GM18868 (cell line): ENCODE measurements around the gene MS4A14.
"Not testable (repeated sequence)": the region's sequence is repeated elsewhere in the genome, so short reads cannot be mapped to it uniquely, and the experiment has no call there.

Experiments used
- ATAC-seq: cut with Tn5 transposase; IDR thresholded peaks from one replicate; pipeline ENCODE4 v1.9.1; 2021; ENCODE audit warnings: mild to moderate bottlenecking, moderate library complexity; ENCODE audit not compliant: unreplicated experiment

The MS4A14 gene, protein sequence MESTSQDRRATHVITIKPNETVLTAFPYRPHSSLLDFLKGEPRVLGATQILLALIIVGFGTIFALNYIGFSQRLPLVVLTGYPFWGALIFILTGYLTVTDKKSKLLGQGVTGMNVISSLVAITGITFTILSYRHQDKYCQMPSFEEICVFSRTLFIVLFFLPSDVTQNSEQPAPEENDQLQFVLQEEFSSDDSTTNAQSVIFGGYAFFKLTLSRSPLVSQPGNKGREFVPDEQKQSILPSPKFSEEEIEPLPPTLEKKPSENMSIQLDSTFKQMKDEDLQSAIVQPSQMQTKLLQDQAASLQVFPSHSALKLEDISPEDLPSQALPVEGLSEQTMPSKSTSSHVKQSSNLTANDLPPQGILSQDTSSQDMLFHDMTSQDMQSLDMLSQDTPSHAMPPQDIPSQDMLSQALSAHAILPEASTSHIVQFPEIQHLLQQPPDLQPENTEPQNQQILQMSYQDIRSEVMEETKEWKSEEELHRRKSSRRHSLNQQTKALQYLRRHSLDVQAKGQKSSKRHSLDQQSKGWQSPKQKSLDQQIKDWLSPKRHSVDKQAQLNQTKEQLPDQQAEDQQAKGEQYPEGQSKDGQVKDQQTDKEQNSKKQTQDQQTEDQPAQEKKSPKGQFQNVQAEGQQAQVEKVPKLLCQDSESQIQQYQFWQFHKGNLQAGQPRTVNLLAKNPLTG

DNA sequence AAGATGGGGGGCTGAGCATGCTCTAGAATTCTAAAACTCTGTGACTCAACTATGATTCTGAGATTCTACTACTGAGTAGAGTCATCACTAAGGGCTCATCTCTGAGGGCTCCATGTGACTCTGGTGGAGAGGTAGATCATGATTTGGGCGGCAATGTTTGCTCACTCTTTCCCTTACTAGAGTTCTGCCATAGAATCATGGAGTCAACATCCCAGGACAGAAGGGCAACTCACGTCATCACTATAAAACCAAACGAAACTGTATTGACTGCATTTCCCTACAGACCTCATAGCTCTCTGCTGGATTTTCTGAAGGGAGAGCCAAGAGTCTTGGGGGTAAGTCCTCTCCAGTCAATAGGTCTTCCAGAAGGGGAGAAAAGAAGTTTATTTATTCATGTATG, at the start of gene MS4A14:
MS4A14 (plus strand) TSS at position 78 of the 400 bp plus-strand sequence; CDS start at position 198, 120 bp downstream.
- peak; percentile 8 for ATAC-seq

DNA sequence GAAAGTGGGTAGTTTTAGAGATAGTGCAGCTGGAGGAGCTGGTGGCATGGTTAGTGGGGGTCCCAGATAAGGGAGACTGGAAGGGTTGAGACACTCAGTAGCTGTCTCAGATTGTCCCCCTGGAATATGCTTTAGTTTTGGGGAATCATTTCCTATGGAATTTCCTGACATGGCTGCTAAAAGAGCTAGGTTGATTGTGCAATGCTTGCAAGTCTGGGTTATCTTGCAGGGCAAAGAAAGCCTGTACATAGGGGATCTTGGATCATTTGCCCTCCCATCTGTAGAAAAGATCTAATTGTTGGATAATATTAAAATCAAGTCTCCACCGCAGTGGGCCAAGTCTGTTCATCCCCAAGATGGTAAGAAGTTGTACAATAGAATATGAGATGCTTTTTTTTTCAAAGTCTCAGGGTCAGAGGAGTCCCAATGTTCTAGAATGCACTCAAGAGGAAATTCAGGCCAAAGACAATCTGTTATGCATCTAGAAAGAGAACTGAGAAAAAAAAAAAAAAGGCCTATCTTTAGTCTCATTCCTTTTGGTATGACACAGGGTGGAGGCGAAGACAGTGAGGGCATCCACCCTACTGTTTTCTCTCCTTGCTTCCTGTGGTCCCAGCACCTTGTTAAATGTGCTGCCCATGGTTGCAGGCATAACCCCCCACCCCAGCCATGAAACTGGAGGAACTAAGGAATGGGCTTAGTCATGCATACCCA, 49.0 kb upstream of the MS4A14 start:
- peak; percentile 64 for ATAC-seq

DNA sequence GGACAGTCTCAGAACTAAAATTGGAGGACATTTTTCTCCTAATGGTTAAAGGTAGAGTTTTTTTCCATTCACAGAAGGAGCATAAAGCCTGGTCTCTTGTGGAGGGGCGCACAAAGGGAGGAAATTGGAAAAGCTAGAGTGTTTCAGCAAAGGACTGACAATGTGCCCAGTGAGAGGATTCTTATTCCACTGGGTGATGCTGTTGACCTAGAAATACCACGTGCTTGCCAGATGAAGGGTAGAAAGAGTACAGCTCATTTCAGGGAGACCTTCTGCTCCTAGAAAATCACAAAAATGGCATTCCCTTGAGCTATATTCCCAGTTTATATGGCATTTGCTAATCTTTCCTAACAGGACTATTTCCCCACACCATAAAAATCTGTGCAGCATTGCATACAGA, 48.1 kb upstream of the MS4A14 start:
- ATAC-seq: no peak

DNA sequence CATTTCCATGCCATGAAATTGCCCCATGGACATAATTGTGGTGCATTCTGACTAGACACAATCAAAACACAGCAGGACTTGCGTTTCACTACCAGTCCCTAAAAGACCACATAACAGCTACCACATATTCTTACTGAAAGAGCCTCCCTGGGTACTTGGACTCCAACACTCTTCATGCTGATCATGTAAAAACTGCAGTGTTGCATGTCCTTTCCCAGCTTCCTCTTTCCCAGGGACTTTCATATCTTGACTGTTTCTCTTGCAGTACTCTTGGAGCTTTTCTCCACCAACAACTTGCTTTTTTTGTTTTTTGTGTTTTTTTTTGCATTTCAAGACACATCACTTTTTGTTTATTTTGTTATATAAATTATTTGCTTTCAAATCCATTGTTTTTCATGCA, 46.3 kb upstream of the MS4A14 start:
- ATAC-seq: no peak

DNA sequence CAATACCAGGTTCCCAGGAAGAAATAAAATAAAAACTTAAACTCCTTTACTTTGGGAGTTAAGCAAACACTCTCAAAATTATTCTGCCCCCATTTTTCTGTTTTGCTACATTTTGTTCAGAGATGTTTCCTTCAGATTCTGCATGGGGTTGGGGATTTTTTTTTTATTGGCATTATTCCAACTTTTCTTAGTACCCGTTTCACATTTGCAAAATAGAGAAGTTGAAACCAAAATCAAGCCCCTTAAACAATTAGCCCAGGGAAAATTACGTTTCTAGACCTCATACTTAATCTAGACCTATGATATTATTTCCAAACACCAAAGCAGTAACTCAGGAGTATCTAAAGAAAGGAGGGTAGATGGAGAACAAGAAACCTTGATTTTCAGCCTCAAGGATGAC, 38.5 kb upstream of the MS4A14 start:
- no peak for ATAC-seq

DNA sequence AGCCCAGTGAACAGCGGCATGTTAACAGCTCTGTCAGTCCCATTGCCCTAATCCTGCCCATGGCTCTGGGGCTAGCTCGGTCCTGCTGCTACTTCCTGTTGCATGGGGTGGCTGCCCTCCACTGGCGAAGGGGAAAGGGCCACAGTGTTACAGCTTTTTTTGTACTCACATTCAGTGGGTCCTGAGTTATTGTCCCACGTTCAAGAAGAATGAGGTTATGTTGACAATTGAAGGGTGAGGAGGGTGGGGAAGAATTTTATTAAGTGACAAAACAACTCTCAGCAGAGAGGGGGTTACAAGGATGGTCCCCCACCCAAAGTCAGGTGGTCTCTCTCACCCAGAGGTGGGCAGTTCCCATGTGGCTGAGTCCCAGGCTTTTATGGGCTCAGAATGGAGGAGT, 35.6 kb upstream of the MS4A14 start:
- ATAC-seq: no peak

DNA sequence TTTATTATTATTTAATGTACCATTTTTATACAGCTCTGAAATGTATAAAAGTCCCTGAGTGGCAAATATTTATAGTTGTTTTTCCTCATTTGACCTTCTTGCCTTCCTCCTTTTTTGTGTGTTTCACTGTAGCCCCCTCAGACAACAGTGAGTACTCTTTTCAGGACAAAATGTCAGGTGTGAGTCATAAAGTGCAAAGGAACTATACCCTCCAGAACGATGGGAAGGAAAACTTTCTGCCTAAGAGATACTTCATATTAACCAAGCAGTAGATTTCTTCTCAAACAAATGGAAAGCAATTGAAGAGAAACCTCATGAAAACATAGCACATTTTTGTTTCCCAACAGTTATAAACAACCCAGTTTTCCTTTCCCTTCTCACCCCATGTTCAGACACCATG, 34.0 kb upstream of the MS4A14 start:
- ATAC-seq: no peak

DNA sequence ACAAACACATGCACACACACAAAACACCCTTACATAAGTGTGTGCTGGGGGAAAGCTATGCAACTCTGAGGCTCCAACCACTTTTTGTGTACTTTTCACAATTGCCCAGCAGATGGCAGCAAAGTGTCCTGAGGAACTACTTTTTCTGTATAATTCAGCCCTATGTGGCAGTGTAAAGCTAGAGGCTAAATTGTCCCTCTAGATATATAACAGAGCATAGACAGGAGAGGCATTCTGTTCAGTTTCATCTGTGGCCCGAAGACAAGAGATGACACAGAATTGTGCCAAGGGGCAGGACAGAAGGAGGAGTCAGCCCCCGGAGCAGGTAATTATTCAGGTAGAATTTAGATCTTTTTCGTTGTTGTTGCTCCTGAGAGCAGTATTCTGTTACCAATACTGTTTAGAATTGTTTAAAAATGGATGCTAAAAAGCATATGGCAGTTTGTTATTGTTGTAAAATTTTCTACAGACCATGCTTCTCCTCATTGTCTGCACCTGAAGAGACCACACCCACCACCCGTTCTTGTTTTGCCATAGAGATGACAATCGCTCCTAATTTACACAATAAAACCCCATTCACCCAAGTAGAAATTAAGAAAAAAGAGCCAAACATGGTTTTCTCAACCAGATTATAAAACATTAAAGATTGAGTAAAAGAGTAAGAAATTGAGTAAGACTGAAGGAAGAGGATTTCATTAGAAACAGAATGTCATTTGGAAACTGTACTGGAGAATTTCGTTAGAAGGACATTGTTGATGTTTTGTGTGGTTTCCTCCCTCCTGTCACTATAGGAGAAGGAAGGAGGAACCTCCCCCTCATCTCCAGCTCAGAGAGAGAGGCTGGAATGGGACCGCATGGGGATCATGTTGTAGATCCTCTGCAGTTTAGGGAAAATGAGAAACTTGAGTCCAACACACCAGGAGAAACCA, 32.5 kb upstream of the MS4A14 start:
- peak; percentile 62 for ATAC-seq

DNA sequence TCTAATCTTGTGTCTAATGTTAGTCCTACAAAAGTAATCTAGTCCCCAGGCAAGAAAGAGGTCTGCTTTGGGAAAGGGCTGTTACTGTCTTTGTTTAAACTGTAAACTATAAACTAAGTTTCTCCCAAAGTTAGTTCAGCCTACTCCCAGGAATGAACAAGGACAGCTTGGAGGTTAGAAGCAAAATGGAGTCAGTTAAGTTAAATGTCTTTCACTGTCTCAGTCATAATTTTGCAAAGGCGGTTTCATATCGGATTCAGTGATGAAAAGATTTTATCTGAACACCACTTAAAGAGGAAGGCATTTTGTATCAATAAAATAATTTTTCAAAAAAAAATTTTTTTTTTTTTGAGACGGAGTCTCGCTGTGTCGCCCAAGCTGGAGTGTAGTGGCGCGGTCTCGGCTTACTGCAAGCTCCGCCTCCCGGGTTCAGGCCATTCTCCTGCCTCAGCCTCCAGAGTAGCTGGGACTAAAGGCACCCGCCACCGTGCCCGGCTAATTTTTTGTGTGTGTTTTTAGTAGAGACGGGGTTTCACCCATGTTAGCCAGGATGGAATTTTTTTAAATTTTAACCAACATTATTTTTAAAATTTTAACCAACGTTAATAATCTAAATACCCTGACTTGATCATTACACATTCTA, 29.9 kb upstream of the MS4A14 start:
- ATAC-seq: not testable (repeated sequence)

DNA sequence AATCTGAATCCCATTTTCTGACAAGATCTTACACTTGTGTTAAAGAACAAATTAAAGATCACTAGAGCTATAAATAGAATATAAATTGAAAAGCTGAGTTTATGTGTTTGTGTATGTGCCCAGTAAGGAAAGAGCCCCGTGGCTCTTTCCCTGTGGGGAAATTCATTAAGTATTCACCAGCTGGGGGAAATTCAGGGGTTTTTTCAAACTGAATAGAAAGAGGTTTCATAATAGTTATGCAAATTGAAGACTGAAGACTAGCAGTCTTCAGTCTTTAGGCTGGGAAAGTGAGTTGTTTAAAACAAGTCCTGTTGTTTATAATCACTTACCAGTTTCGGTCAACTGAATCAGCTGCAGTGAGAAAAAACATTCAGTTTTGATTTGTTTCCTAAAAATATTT, 29.2 kb upstream of the MS4A14 start:
- peak; percentile 73 for ATAC-seq

DNA sequence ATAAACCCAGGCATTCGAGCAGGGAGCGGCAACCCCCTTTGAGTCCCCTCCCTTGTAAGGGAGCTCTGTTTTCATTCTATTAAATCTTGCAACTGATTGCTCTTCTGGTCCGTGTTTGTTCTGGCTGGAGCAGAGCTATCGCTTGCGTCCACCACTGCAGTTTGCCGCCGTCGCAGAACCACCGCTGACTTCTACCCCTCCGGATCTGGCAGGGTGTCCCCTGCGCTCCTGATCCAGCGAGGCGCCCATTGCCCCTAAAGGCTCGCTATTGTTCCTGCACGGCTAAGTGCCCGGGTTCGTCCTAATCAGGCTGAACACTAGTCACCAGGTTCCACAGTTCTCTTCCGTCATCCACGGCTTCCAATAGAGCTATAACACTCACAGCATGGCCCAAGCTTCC, 28.4 kb upstream of the MS4A14 start:
- no peak for ATAC-seq

DNA sequence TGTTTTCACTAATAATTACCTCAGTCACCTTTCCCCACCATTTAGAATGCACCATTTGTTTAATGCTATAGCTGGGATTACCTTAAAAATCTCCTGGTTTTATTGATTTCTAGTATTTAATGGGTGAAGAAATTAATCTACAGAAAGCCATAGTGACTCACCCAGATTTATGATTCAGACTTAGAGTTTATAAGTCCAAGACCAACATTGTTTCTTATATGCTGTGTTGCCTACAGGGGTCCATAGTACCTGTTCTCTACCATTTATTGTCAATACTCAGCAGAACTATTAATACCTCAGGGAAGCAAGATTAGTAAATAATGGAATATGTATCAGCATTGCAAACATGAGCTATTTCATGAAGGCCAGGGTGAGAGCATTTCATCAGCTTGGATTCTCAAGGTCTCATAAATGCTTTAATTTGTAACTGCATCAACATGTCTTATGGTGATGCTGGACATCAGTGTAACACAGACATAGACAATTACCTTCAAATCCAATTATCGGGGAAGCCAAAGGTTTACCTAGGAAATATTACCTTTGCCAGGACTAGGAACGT, 25.9 kb upstream of the MS4A14 start:
- ATAC-seq: no peak

DNA sequence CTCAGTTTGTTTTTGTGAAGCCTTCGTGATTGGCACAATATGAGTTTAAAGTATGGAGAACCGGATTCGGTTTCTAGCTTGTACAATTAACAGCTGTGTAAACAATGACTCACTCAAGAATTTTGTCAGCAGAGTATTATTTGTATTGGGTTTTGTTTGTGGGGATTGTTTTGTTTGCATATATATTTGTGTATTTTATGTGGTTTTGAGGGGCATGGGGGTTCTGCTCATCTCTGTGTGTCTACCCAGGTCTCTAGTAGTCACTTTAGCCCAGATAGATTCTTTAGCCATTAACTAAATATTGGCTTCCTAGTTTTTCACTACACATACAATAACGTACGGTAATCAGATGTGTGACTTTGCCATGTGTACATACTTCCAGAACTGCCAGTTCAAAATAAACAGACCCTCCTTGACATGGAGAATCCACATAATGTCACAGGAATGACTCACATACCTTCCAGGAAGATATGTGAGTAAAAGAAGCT, 25.4 kb upstream of the MS4A14 start:
- no peak for ATAC-seq

DNA sequence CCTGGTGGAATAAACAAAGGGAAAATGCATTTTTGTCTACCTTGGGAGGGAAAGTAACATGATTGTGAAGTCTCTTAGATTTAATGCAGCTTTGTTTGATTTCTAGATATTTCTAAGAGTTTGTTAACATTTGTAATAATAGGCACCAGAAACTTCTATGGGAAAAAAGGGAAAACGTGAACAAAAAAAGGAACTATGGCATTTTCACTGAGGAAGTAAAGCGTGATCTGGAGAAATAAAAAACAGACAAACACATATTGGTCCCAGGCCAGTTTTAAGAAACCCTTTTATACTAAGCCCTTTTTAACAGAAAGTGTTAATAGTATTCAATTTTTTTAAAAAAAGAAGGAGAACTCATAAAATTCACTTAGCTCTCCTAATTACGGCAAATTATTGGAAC, 24.9 kb upstream of the MS4A14 start:
- no peak for ATAC-seq

DNA sequence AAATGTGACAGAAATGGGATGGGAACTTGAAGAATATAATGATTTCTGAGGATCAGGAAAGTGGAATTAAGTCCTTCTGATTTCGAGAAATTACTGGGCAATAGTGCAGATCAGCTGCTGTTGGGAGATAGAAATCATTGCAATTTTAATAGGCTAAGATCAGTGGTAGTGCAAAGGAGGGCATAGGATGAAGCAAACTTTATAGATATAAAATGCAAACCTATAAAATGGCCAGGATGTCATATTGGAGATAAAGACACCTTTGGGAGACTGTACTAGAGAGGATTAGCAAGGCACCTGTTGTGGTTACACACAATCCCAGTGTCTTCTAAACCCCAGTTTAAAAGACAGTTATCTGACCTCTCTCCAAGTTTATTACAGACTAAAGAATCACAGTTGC, 24.4 kb upstream of the MS4A14 start:
- no peak for ATAC-seq

DNA sequence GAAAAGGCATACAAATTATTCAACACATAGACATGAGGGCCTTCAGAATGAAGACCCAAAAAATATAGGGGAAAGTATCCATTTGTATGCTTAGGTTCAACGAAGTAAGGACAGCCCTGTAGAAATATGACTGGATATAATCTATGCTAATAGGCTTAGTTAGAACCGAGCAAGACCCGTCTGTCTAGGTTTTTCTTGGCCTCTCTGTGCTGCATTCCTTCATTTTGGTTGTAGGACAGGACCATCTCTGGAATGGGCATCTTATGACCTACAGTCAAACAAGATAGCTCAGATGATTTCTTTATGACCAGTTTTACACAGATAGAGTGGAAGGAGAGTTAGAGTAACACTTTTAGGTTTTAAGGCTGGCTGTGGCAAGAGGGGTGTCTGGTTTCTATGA, 23.5 kb upstream of the MS4A14 start:
- ATAC-seq: no peak

DNA sequence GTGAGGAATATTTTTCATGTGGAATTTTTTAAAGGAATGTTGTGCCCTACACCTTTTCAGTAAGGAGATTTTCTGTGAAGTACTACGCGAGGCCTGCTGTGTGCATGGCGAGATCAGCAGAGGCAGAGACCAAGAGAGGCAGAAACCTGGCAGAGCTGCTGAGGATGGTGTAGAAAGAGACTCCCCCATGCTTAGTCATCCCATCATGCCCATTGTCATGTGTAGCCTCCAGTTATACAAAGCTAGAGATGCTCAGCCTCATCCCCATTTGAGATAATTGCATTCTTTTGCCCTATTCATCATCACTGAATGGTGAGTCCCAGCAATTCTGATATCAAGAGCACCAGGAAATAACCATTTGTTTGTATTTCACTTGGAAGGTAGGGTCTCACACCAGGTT, 20.9 kb upstream of the MS4A14 start:
- no peak for ATAC-seq

DNA sequence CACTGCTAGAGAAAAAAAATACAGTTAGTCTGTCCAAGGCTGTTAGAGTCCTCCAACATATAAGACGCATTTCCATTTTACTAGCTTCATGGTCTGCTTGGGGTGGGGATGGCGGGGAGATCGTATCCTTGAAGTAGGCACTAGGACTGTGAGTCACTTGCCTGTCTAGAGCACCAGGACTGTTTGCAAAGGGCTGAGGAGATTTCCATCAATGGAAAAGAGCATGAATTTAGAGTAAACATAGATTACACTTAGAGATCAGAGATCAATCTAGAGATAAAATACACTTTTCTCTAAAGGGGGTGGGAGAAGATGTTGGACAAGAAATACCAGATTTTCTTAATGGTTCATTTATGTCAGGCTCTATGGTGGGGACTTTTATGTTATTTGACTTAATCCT, 19.7 kb upstream of the MS4A14 start:
- ATAC-seq: no peak

DNA sequence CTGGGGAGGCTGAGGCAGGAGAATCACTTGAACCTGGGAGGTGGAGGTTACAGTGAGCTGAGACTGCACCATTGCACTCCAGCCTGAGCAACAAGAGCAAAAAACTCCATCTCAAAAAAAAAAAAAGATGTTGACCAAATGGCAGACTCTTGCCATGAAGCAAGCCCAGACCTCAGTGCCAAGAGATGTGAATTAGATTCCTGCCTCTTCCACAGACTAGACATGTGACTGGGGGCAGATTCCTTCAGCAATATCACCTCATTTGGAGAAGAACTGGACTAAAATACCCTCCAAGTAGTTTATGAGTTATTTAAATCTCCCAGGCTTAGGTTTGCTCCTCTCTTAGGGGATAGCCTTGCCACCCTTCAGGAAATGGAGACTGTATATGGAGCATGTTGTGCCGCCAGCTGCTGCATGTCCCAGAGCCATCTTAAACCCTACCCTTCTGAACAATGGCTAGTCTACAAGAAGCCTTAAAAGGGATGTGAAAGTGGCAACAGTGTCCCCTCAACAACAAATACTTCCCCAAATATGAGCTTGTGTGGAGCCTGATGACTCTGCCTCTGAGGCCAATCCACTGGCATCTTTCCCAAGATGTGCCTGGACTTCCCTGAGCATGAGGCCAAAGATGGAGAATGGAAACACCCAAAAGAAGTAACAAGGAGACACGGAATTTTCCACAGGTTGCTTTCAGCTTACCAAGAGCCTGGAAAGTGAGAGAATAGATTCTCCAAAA, 18.7 kb upstream of the MS4A14 start:
- ATAC-seq: peak; percentile 63
